Transverse colon (tissue), 4 donors: ENCODE data around the gene RGS10. TPM values are rescaled to one million over a fixed set of nuclear protein-coding genes. Genes with fewer than 3 reads are reported as not detected.

ENCODE experiments used
- DNase-seq: peaks from one replicate; pipeline ENCODE4 v3.0.0-alpha.2; 2019
- H3K27ac ChIP-seq, 4 donors: fragments of 200-600 bp; sonication (generic); 2 replicates each; pipeline ENCODE4 v1.5.1; 2016 to 2018; ENCODE audit warnings: inconsistent platforms in 4 of 4
- H3K27me3 ChIP-seq: fragments of 200-600 bp; sonication (generic); 2 replicates; pipeline ENCODE4 v1.5.1; 2017; ENCODE audit warnings: inconsistent platforms
- H3K36me3 ChIP-seq, 4 donors: fragments of 200-600 bp; sonication (generic); 2 replicates each; pipeline ENCODE4 v1.5.1; 2017 to 2019; ENCODE audit warnings: inconsistent platforms in 4 of 4
- H3K4me1 ChIP-seq, 4 donors: fragments of 200-600 bp; sonication (generic); 2 replicates each; pipeline ENCODE4 v1.5.1; 2017 to 2020; ENCODE audit warnings: inconsistent platforms in 4 of 4
- H3K4me3 ChIP-seq, 4 donors: fragments of 200-600 bp; sonication (generic); 1 replicate in 1 of 4; 2 replicates in 3 of 4; pipeline versions ENCODE4 v1.5.1 to v1.6.1; 2017 to 2019; ENCODE audit warnings: inconsistent platforms in 4 of 4
- H3K9me3 ChIP-seq, 2 donors: fragments of 200-600 bp; sonication (generic); 2 replicates each; pipeline ENCODE4 v1.5.1; 2017 to 2019; ENCODE audit warnings: inconsistent platforms in 2 of 2
- EP300 ChIP-seq: sonication (generic); formaldehyde crosslinking; IDR thresholded peaks from one replicate; pipeline ENCODE4 v1.6.1; 2017; ENCODE audit warnings: antibody characterized with exemption, low read depth
- POLR2A ChIP-seq: fragments of 450-650 bp; IDR thresholded peaks from one replicate; pipeline ENCODE4 v1.6.1; 2016; ENCODE audit warnings: antibody characterized with exemption, mild to moderate bottlenecking, moderate library complexity
- POLR2AphosphoS5 ChIP-seq, 3 donors: sonication (generic); formaldehyde crosslinking; IDR thresholded peaks; one replicate each; pipeline ENCODE4 v1.6.1; 2016; ENCODE audit warnings: antibody characterized with exemption in 3 of 3
- WGBS, 2 donors: methylation state at CpG; one replicate each; pipeline ENCODE4 v1.1.5; 2018; ENCODE audit warnings: low coverage in 1 of 2; 5-methylcytosine and 5-hydroxymethylcytosine counted together
- in situ Hi-C, 4 donors: fragments of 200-750 bp; cut with MboI; loops; one replicate each; pipeline versions ENCODE4 v1.15.0 to v1.15.1; 2017; ENCODE audit warnings: low sequenced_read_pairs in 3 of 4, low pct_ligation_motif_present in 1 of 4, low pct_unique_long_range_greater_than_20kb in 1 of 4
- intact Hi-C: fragments of 100-400 bp; cut with DNase I; formaldehyde crosslinking; loops from one replicate; pipeline ENCODE4 v1.15.1; 2023; ENCODE audit warnings: low total_unique reads
- total RNA-seq, 4 donors: library from RNA; depleted of rRNA; stranded (reverse); fragments of >200 nt; gene quantifications; one replicate each; pipeline ENCODE4 v1.1.0, GENCODE V29; 2016
- TF ChIP-seq, protein P1 (sequence below), 5 experiments: fragments of 200-600 bp in 3 of 5; fragments of 450-650 bp in 2 of 5; sonication (generic) in 3 of 5; IDR thresholded peaks; 1 replicate in 2 of 5; 2 replicates in 3 of 5; pipeline ENCODE4 v1.5.1; 2016 to 2017; ENCODE audit warnings: antibody characterized with exemption in 5 of 5, inconsistent platforms in 3 of 5, mild to moderate bottlenecking in 2 of 5, moderate library complexity in 1 of 5

RGS10 gene
- total RNA-seq, 4 donors from 2014 or later = 26.3 to 47.1 (median 38.8) TPM

DNA sequence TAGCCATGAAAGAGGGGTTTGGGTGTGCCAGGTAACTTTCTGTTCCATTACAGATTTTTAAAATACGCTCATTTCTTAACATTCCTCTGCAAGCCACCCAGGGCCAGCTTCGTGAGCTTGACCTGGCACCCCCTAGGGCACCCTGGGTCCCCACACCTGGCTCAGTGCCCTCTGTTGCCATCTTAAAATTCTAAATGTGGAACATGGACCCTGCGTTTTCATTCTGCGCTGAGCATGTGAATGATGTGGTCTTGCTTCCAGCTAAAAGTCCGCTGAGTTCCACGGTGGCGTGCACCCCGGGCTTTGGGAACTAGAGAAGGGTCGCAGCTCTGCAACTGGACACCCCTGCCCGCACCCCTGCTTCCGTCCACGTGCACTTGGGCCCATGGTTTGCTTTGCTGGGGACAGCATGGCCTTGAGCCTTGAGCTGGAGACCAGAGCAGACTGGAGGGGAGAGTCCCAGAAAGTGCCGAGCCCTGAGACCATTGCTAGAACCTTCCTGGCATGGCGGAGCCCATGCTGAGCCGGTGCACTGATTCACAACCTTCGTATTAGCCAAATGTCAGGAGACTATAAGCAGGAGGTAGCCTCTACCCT, 91.1 kb downstream of the RGS10 start:
- DNase-seq = no peak
- 95 to 100% methylated on average over 2 to 16 of the region's 16 CpGs for WGBS, 2 donors
- in situ Hi-C loops = no loop called here
- Histone ChIP-seq H3K4me1 (no peaks in the 10 kb centered on the region), H3K36me3 (peaks cover 0 to 3% (median 0%) of the 10 kb centered on the region in 4 donors), H3K27me3 (no peaks in the 10 kb centered on the region), H3K9me3 (no peaks in the 10 kb centered on the region), H3K4me3 (no peak overlapping the region), H3K27ac (no peak overlapping the region)
- intact Hi-C loops = no loop called here
- TF ChIP-seq, protein P1, sequence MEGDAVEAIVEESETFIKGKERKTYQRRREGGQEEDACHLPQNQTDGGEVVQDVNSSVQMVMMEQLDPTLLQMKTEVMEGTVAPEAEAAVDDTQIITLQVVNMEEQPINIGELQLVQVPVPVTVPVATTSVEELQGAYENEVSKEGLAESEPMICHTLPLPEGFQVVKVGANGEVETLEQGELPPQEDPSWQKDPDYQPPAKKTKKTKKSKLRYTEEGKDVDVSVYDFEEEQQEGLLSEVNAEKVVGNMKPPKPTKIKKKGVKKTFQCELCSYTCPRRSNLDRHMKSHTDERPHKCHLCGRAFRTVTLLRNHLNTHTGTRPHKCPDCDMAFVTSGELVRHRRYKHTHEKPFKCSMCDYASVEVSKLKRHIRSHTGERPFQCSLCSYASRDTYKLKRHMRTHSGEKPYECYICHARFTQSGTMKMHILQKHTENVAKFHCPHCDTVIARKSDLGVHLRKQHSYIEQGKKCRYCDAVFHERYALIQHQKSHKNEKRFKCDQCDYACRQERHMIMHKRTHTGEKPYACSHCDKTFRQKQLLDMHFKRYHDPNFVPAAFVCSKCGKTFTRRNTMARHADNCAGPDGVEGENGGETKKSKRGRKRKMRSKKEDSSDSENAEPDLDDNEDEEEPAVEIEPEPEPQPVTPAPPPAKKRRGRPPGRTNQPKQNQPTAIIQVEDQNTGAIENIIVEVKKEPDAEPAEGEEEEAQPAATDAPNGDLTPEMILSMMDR (IDR thresholded peaks at IDR 0.05) = no peak
- TF ChIP-seq POLR2A = no peak
- TF ChIP-seq POLR2AphosphoS5 (IDR thresholded peaks at IDR 0.05) = no peak
- no peak for TF ChIP-seq EP300

DNA sequence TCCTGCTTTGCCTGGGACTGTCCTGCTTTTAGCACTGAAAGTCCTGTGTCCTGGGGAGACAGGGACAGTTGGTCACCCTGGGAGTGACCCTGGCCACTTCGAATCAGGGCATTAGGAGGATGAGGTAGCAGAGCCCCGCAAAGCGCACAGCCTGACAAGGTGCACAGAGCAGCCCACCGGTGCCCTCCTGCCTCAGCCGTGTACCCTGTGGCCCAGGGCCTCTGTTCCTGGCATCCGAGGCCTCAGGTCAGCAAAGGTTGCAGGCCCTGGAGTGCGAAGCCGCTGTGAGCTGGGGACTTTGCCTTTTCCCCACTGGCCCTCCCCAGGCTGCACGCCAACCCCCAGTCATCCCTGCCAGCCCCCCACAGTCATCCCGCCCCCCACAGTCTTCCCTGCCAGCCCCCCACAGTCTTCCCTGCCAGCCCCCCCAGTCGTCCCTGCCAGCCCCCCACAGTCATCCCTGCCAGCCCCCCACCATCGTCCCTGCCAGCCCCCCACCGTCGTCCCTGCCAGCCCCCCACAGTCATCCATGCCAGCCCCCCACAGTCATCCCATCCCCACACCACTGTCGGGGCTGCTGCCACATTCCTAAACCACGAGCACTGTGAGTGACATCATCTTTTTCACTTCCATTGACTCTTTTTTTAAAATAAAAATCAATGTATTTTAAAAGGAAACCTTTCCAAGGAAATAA, 91.8 kb downstream of the RGS10 start:
- WGBS, 2 donors = 83 to 100% methylated on average over 1 to 14 of the region's 16 CpGs
- intact Hi-C loops (no loop called here), in situ Hi-C loops (no loop called here)
- Histone ChIP-seq H3K27ac (no peak overlapping the region), H3K27me3 (no peaks in the 10 kb centered on the region), H3K4me1 (no peaks in the 10 kb centered on the region), H3K36me3 (peaks cover 0 to 3% (median 0%) of the 10 kb centered on the region in 4 donors), H3K4me3 (no peak overlapping the region), H3K9me3 (no peaks in the 10 kb centered on the region)
- no peak for DNase-seq
- TF ChIP-seq POLR2AphosphoS5 (IDR thresholded peaks at IDR 0.05) (no peak), EP300 (no peak)
- TF ChIP-seq, protein P1 (IDR thresholded peaks at IDR 0.05) = no peak

Other genes starting within 250 kb of the RGS10 start
- 100 to 1,000 TPM in 1 of 4 donors, 10 to 100 TPM in 3; 35.2 to 117 (median 66.7) TPM for gene TIAL1, start 54.2 kb upstream of the RGS10 start, total RNA-seq
- 10 to 100 TPM; 22.5 to 85.7 (median 32.4) TPM for gene BAG3, start 108.7 kb upstream of the RGS10 start, total RNA-seq
- gene INPP5F, start 183.3 kb upstream of the RGS10 start, total RNA-seq = 10 to 100 TPM; 11.6 to 24.6 (median 16.6) TPM